Kidney epithelial cell (primary cell): ENCODE data around the gene DBNDD2. TPM values are rescaled to one million over a fixed set of nuclear protein-coding genes. Genes with fewer than 3 reads are reported as not detected.

Source experiments
- DNase-seq: peaks from one replicate; pipeline ENCODE4 v3.0.0-alpha.2; 2010; ENCODE audit warnings: low read depth
- H3K27me3 ChIP-seq: 2 replicates; pipeline ENCODE4 v1.6.0; 2011; ENCODE audit warnings: low read length; ENCODE audit not compliant: control insufficient read depth, insufficient read depth
- H3K36me3 ChIP-seq: 2 replicates; pipeline ENCODE4 v1.5.1; 2011; ENCODE audit warnings: low read length; ENCODE audit not compliant: control insufficient read depth, insufficient read depth
- H3K4me3 ChIP-seq: 2 replicates; pipeline ENCODE4 v1.5.1; 2011; ENCODE audit warnings: low read depth, mild to moderate bottlenecking, control low read depth, low read length
- CTCF ChIP-seq: IDR thresholded peaks from 2 replicates; pipeline ENCODE4 v1.5.1; 2011; ENCODE audit warnings: mild to moderate bottlenecking, moderate library complexity, low read length, control low read depth, inconsistent platforms; ENCODE audit not compliant: insufficient read depth, poor library complexity, severe bottlenecking
- total RNA-seq: library from RNA; depleted of rRNA; stranded (reverse); fragments of >200 nt; gene quantifications from 2 replicates; pipeline ENCODE4 v1.2.3, GENCODE V29; 2015

The DBNDD2 gene
- total RNA-seq, 1 donor from 2014 or later, result 57.2 TPM

DNA sequence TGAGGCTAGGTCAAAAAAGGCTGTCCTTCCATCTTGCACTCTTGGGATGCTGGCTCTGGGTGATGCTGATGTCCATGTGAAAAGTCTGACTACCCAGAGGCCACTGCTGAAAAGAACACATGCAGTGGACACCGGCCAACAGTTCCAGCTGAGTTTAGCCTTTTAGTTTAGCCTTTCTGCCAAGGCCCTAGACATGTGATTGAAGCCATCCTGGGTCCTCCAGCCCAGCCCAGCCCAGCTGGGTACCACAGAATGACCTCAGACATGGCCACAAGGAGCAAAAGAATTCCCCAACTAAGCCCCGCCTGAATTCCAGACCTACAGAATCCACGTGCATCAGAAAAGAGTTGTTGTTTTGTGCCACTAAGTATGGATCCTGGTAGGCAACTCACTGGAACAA, 25.2 kb downstream of the DBNDD2 start:
- Histone ChIP-seq H3K27me3 (no peaks in the 10 kb centered on the region), H3K4me3 (no peak overlapping the region), H3K36me3 (no peaks in the 10 kb centered on the region)
- no peak for DNase-seq
- TF ChIP-seq CTCF, result no peak

DNA sequence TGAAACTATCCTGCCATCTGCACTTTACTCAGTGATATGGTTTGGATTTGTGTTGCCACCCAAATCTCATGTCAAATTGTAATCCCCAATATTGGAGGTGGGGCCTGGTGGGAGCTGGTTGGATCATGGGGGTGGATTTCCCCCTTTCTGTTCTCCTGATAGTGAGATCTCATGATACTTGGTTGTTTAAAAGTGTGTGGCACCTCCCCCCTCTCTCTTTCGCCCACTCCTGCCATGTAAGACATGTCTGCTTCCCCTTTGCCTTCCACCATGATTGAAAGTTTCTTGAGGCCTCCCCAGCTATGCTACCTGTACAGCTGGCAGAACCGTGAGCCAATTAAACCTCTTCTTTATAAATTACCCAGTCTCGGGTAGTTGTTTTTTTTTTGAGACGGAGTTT, 25.9 kb downstream of the DBNDD2 start:
- no peak overlapping the region for H3K4me3 ChIP-seq
- H3K27me3 ChIP-seq, result no peaks in the 10 kb centered on the region
- no peaks in the 10 kb centered on the region for H3K36me3 ChIP-seq

DNA sequence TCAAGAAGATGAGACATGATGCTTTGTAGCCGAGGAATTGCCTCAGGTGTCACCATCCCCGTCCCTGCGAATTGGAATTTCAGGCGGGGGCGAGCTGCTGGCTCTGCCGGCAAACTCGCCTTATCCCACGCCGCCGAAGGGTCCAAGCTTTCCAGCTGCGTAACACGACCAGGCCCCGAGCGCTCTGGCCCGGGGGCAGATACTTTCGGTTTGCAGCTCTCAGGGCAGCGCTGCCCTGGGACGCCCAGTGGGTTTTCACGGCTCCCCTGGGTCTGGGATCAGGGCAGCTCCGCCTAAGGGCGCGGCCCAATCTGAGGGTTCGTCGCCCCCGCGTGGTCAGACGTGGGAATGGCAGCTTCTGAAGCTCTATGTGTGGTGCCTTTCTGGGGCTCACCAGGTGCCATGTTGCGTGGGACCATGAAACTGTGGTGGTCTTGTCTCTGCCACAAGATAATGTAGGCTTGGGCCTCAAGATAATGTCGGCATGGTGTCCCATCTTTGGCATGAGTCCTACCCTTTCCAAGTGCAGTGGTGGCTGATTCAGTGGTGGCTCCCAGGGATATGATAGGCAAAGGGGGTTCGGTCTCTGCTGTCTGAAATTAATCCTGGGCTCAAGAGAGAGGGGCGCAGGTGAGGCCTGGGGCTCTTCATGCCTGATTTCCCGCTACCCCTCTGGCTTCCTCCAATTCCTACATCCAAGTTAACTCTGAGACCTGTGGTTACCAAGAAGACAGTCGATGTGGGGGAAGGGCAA, 28.8 kb downstream of the DBNDD2 start:
- TF ChIP-seq CTCF, result peak; percentile 93
- H3K36me3 ChIP-seq, result no peaks in the 10 kb centered on the region
- H3K27me3 ChIP-seq, result no peaks in the 10 kb centered on the region
- no peak for DNase-seq
- peak overlapping the region; percentile 51 for H3K4me3 ChIP-seq

More for the DNA sequence above, 25.9 kb downstream of the DBNDD2 start:
- no peak for TF ChIP-seq CTCF
- DNase-seq, result no peak

DNA sequence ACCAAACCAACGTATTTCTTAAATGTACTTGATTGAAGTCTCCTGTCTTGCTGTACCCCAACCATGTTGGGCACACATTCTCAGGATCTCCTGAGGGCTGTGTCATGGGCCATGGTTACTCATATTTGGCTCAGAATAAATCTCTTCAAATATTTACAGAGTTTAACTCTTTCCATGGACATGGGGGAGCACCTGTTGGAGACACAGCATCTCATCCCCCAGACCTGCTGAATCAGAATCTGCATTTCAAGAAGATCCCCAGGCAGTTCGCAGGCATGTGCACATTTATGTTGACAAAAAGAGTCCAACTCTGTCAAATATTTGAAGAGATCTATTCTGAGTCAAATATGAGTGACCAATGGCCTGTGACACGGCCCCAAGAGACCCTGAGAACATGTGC, 32.3 kb downstream of the DBNDD2 start:
- DNase-seq, result no peak
- Histone ChIP-seq H3K27me3 (no peaks in the 10 kb centered on the region), H3K4me3 (no peak overlapping the region), H3K36me3 (no peaks in the 10 kb centered on the region)
- no peak for TF ChIP-seq CTCF

DNA sequence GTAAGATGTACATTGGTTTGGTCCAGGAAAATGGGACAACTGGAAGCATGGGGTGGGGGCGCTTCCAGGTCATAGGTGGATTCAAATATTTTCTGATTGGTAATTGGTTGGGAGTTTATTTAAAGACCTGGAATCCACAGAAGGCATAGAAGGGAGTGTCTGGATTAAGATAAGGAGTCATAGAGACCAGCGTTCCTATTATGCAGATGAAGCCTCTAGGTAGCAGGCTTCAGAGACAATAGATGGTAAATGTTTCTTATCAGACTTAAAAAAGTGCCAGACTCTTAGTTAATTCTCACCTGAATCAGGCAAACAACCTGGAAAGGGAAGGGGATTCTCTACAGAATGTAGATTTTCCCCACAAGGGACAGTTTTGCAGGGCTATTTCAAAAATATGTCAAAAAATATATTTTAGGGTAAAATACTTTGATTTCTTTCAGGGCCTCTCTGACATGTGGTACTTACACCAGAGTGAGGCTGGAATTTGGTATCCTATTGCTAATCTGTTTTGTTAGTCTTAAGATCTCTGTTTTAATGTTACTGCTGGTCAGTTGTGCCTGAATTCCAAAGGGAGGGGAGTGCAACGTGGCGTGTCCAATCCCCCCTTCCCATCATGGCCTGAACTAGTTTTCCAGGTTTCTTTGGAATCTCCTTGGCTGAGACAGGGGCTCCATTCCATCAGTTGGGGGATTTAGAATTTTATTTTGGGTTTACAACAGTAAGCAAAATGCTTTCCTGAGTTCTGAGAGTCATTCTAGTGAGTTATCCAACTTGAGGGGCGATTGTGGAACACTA, 33.0 kb downstream of the DBNDD2 start:
- Histone ChIP-seq H3K27me3 (no peaks in the 10 kb centered on the region), H3K36me3 (no peaks in the 10 kb centered on the region), H3K4me3 (no peak overlapping the region)
- TF ChIP-seq CTCF, result no peak
- no peak for DNase-seq

DNA sequence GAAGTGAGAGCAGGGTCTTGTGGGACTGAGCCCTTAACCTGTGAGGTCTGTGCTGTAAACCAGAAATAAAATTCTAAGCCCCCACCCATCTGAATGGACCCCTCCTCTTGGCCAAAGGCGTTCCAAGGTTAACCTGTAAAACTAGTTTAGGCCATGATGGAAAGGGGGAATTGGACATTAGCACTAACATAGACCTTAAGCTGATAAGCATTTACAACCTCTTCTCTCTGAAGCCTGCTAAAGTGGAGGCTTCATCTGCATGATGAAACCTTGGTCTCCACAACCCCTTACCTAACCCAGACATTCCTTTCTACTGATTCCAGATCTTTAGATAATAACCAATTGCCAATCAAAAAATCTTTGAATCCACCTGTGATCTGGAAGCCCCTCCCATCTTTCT, 33.7 kb downstream of the DBNDD2 start:
- no peak for TF ChIP-seq CTCF
- no peak for DNase-seq

More for the DNA sequence above, 33.7 kb downstream of the DBNDD2 start:
- H3K4me3 ChIP-seq, result no peak overlapping the region
- no peaks in the 10 kb centered on the region for H3K27me3 ChIP-seq
- H3K36me3 ChIP-seq, result no peaks in the 10 kb centered on the region
